Progenitor cell of endocrine pancreas (in vitro differentiated cells): ENCODE measurements around the gene CERS6. TPM values are rescaled to one million over a fixed set of nuclear protein-coding genes. Genes with fewer than 3 reads are reported as not detected.

Experiments used
- DNase-seq: peaks from one replicate; pipeline ENCODE4 v3.0.0; 2021; ENCODE audit warnings: low spot score; ENCODE audit not compliant: unreplicated experiment
- H3K27ac Mint-ChIP-seq: 2 replicates; pipeline ENCODE4 v1.8.0; 2021; ENCODE audit warnings: mild to moderate bottlenecking, moderate library complexity, mixed read lengths
- H3K27me3 Mint-ChIP-seq: 2 replicates; pipeline ENCODE4 v1.8.0; 2021; ENCODE audit warnings: mixed read lengths
- H3K36me3 Mint-ChIP-seq: 2 replicates; pipeline ENCODE4 v1.8.0; 2022; ENCODE audit warnings: mixed read lengths; ENCODE audit not compliant: insufficient read depth
- H3K4me1 Mint-ChIP-seq: 2 replicates; pipeline ENCODE4 v1.8.0; 2021; ENCODE audit warnings: low read depth, mixed read lengths
- H3K4me3 Mint-ChIP-seq: 2 replicates; pipeline ENCODE4 v1.8.0; 2021; ENCODE audit warnings: low read depth, mild to moderate bottlenecking, moderate library complexity, mixed read lengths
- H3K9me3 Mint-ChIP-seq: 2 replicates; pipeline ENCODE4 v1.8.0; 2021; ENCODE audit warnings: low read depth, mixed read lengths
- CTCF ChIP-seq: fragments of 200-600 bp; sonication (generic); IDR thresholded peaks from one replicate; pipeline ENCODE4 v1.5.0; 2021; ENCODE audit warnings: antibody characterized with exemption, mild to moderate bottlenecking; ENCODE audit not compliant: unreplicated experiment
- total RNA-seq: library from RNA; stranded (reverse); gene quantifications from 2 replicates; pipeline ENCODE4 v1.2.1, GENCODE V29; 2021

The CERS6 gene
- total RNA-seq, 1 donor from 2014 or later, result 32.5 TPM

GRCh38 chr2:168522446-168522845 is 66.4 kb downstream of the CERS6 start:
- Mint-ChIP-seq H3K27ac (no peak overlapping the region), H3K27me3 (no peaks in the 10 kb centered on the region), H3K4me1 (peaks cover 27% of the 10 kb centered on the region), H3K4me3 (no peak overlapping the region), H3K9me3 (no peaks in the 10 kb centered on the region), H3K36me3 (no peaks in the 10 kb centered on the region)
- TF ChIP-seq CTCF, result no peak
- no peak for DNase-seq

GRCh38 chr2:168524005-168524404 is 67.9 kb downstream of the CERS6 start:
- Mint-ChIP-seq H3K27me3 (no peaks in the 10 kb centered on the region), H3K9me3 (no peaks in the 10 kb centered on the region), H3K4me1 (peaks cover 23% of the 10 kb centered on the region), H3K4me3 (no peak overlapping the region), H3K36me3 (no peaks in the 10 kb centered on the region), H3K27ac (no peak overlapping the region)
- no peak for DNase-seq
- TF ChIP-seq CTCF, result no peak

GRCh38 chr2:168525020-168525419 is 68.9 kb downstream of the CERS6 start:
- no peak for TF ChIP-seq CTCF
- no peak overlapping the region for H3K4me3 Mint-ChIP-seq
- no peak for DNase-seq
- no peaks in the 10 kb centered on the region for H3K9me3 Mint-ChIP-seq
- no peak overlapping the region for H3K27ac Mint-ChIP-seq
- H3K36me3 Mint-ChIP-seq, result no peaks in the 10 kb centered on the region
- peaks cover 28% of the 10 kb centered on the region for H3K4me1 Mint-ChIP-seq
- no peaks in the 10 kb centered on the region for H3K27me3 Mint-ChIP-seq

- H3K4me3 Mint-ChIP-seq, result no peak overlapping the region
- H3K27me3 Mint-ChIP-seq, result no peaks in the 10 kb centered on the region
- H3K9me3 Mint-ChIP-seq, result no peaks in the 10 kb centered on the region
- no peak for DNase-seq
- H3K36me3 Mint-ChIP-seq, result no peaks in the 10 kb centered on the region
- peaks cover 24% of the 10 kb centered on the region for H3K4me1 Mint-ChIP-seq
- TF ChIP-seq CTCF, result no peak
- H3K27ac Mint-ChIP-seq, result no peak overlapping the region
Measured at GRCh38 chr2:168525716-168526446, 69.8 kb downstream of the CERS6 start.

GRCh38 chr2:168526641-168527040 is 70.6 kb downstream of the CERS6 start:
- Mint-ChIP-seq H3K27ac (no peak overlapping the region), H3K4me1 (peaks cover 17% of the 10 kb centered on the region), H3K27me3 (no peaks in the 10 kb centered on the region), H3K36me3 (no peaks in the 10 kb centered on the region), H3K9me3 (no peaks in the 10 kb centered on the region), H3K4me3 (no peak overlapping the region)
- TF ChIP-seq CTCF, result no peak
- no peak for DNase-seq
